Measurements from ENCODE around the gene PAK1.

Gene PAK1

GRCh38 chr11:77438487-77438886, 35.4 kb downstream of the PAK1 start:
- Histone ChIP-seq H3K4me3 (ENCODE audit: low read depth, low read length) (no peak overlapping the region), H2AFZ (no peak overlapping the region), H3K27me3 (ENCODE audit: control insufficient read depth, insufficient read depth, low read length) (no peaks in the 10 kb centered on the region), H3K9ac (no peak overlapping the region), H3K27ac (no peak overlapping the region), H3K79me2 (no peaks in the 10 kb centered on the region), H3K9me3 (ENCODE audit: control insufficient read depth, low read length) (no peaks in the 10 kb centered on the region), H3K36me3 (ENCODE audit: control insufficient read depth, insufficient read depth, low read length) (no peaks in the 10 kb centered on the region), H3K4me1 (no peaks in the 10 kb centered on the region), H3K4me2 (ENCODE audit: low read length) (no peak overlapping the region)
- no peak for TF ChIP-seq CTCF (IDR thresholded peaks at IDR 0.05)

GRCh38 chr11:77436969-77437368, 36.9 kb downstream of the PAK1 start:
- no peak for TF ChIP-seq CTCF (IDR thresholded peaks at IDR 0.05)
- Histone ChIP-seq H3K9ac (no peak overlapping the region), H3K79me2 (no peaks in the 10 kb centered on the region), H3K4me2 (ENCODE audit: low read length) (no peak overlapping the region), H3K27ac (no peak overlapping the region), H3K4me1 (no peaks in the 10 kb centered on the region), H2AFZ (no peak overlapping the region), H3K27me3 (ENCODE audit: control insufficient read depth, insufficient read depth, low read length) (no peaks in the 10 kb centered on the region), H3K4me3 (ENCODE audit: low read depth, low read length) (no peak overlapping the region), H3K9me3 (ENCODE audit: control insufficient read depth, low read length) (no peaks in the 10 kb centered on the region), H3K36me3 (ENCODE audit: control insufficient read depth, insufficient read depth, low read length) (no peaks in the 10 kb centered on the region)

- no peak overlapping the region for H3K9ac ChIP-seq
- H3K79me2 ChIP-seq: no peaks in the 10 kb centered on the region
- no peak overlapping the region for H3K27ac ChIP-seq
- no peak for TF ChIP-seq CTCF (IDR thresholded peaks at IDR 0.05)
- no peak overlapping the region for H3K4me3 ChIP-seq (ENCODE audit: low read depth, low read length)
- H3K4me1 ChIP-seq: no peaks in the 10 kb centered on the region
- H3K9me3 ChIP-seq (ENCODE audit: control insufficient read depth, low read length): no peaks in the 10 kb centered on the region
- H3K27me3 ChIP-seq (ENCODE audit: control insufficient read depth, insufficient read depth, low read length): no peaks in the 10 kb centered on the region
- H2AFZ ChIP-seq: no peak overlapping the region
- no peak overlapping the region for H3K4me2 ChIP-seq (ENCODE audit: low read length)
- no peaks in the 10 kb centered on the region for H3K36me3 ChIP-seq (ENCODE audit: control insufficient read depth, insufficient read depth, low read length)
These were observed 37.4 kb downstream of the PAK1 start for GRCh38 chr11:77436506-77436905.

- H3K4me3 ChIP-seq (ENCODE audit: low read depth, low read length): no peak overlapping the region
- no peaks in the 10 kb centered on the region for H3K9me3 ChIP-seq (ENCODE audit: control insufficient read depth, low read length)
- H3K4me1 ChIP-seq: no peaks in the 10 kb centered on the region
- no peak overlapping the region for H3K27ac ChIP-seq
- H2AFZ ChIP-seq: no peak overlapping the region
- no peak overlapping the region for H3K9ac ChIP-seq
- TF ChIP-seq CTCF (IDR thresholded peaks at IDR 0.05): no peak
- H3K79me2 ChIP-seq: no peaks in the 10 kb centered on the region
- H3K4me2 ChIP-seq (ENCODE audit: low read length): no peak overlapping the region
- H3K36me3 ChIP-seq (ENCODE audit: control insufficient read depth, insufficient read depth, low read length): no peaks in the 10 kb centered on the region
- H3K27me3 ChIP-seq (ENCODE audit: control insufficient read depth, insufficient read depth, low read length): no peaks in the 10 kb centered on the region
These were observed 37.9 kb downstream of the PAK1 start for GRCh38 chr11:77435972-77436371.

GRCh38 chr11:77431813-77432212, 42.1 kb downstream of the PAK1 start:
- Histone ChIP-seq H2AFZ (no peak overlapping the region), H3K9me3 (ENCODE audit: control insufficient read depth, low read length) (no peaks in the 10 kb centered on the region), H3K9ac (no peak overlapping the region), H3K27me3 (ENCODE audit: control insufficient read depth, insufficient read depth, low read length) (no peaks in the 10 kb centered on the region), H3K4me1 (no peaks in the 10 kb centered on the region), H3K4me2 (ENCODE audit: low read length) (no peak overlapping the region), H3K27ac (no peak overlapping the region), H3K36me3 (ENCODE audit: control insufficient read depth, insufficient read depth, low read length) (no peaks in the 10 kb centered on the region), H3K4me3 (ENCODE audit: low read depth, low read length) (no peak overlapping the region), H3K79me2 (no peaks in the 10 kb centered on the region)
- TF ChIP-seq CTCF (IDR thresholded peaks at IDR 0.05): no peak
